IMR-90 (cell line): ENCODE data around the gene AWAT2. TPM values are rescaled to one million over a fixed set of nuclear protein-coding genes. Genes with fewer than 3 reads are reported as not detected.

Source experiments
- ATAC-seq: fragments of 200-7000 bp; cut with Tn5 transposase; 2 replicates; pipeline ENCODE4 v1.9.1; 2020; ENCODE audit warnings: low read depth, mild to moderate bottlenecking, moderate library complexity
- BruUV-seq: library from RNA; stranded (reverse); fragments of 400-500 nt; replicated peaks from 2 replicates; lab custom pipeline; 2021; lab: Mats Ljungman, UMichigan
- CTCF ChIA-PET: fragments of 300-600 bp; formaldehyde crosslinking; extraction: SDS; loops from one replicate; lab custom pipeline; 2021; ENCODE audit warnings: antibody characterized with exemption; lab: Yijun Ruan, JAX
- POLR2A ChIA-PET: fragments of 300-600 bp; sonication (Branson Sonifier 250); formaldehyde crosslinking; loops from one replicate; lab custom pipeline; 2022; ENCODE audit warnings: antibody characterized with exemption; ENCODE audit not compliant: unreplicated experiment; lab: Charles Lee
- DNase-seq: peaks from one replicate; pipeline ENCODE4 v3.0.0; 2013
- H2AFZ ChIP-seq: replicated peaks from 2 replicates; pipeline ENCODE3; 2013; ENCODE audit warnings: low read length, mild to moderate bottlenecking; ENCODE audit not compliant: poor library complexity
- H2AK5ac ChIP-seq: 2 replicates; pipeline ENCODE4 v1.6.1; 2013; ENCODE audit warnings: low read depth, low read length, inconsistent platforms
- H2AK9ac ChIP-seq: replicated peaks from 2 replicates; pipeline ENCODE3; 2013; ENCODE audit warnings: mild to moderate bottlenecking, low read depth, low read length, moderate library complexity; ENCODE audit not compliant: poor library complexity
- H2BK120ac ChIP-seq: 2 replicates; pipeline ENCODE4 v1.6.1; 2013; ENCODE audit warnings: low read depth, low read length, inconsistent platforms
- H2BK15ac ChIP-seq: 3 replicates; pipeline ENCODE4 v1.6.1; 2013; ENCODE audit warnings: low read depth, low read length, inconsistent platforms
- H2BK20ac ChIP-seq: 2 replicates; pipeline ENCODE4 v1.6.1; 2013; ENCODE audit warnings: low read depth, mild to moderate bottlenecking, inconsistent platforms, low read length, moderate library complexity
- H2BK5ac ChIP-seq: 2 replicates; pipeline ENCODE4 v1.6.1; 2013; ENCODE audit warnings: mild to moderate bottlenecking, low read depth, low read length, inconsistent platforms; ENCODE audit not compliant: poor library complexity, severe bottlenecking
- H3K14ac ChIP-seq: replicated peaks from 2 replicates; pipeline ENCODE4 v1.6.1; 2013; ENCODE audit warnings: low read depth, low read length, inconsistent platforms
- H3K18ac ChIP-seq: 2 replicates; pipeline ENCODE4 v1.6.1; 2013; ENCODE audit warnings: low read depth, low read length, control low read depth
- H3K23ac ChIP-seq: 2 replicates; pipeline ENCODE4 v1.6.1; 2013; ENCODE audit warnings: low read depth, low read length, inconsistent platforms
- H3K27ac ChIP-seq: 2 replicates; pipeline ENCODE4 v1.5.1; 2013; ENCODE audit warnings: mild to moderate bottlenecking, control low read depth, low read length; ENCODE audit not compliant: insufficient read depth
- H3K27me3 ChIP-seq: 2 replicates; pipeline ENCODE4 v1.6.1; 2013; ENCODE audit warnings: low read length; ENCODE audit not compliant: control insufficient read depth, insufficient read depth
- H3K36me3 ChIP-seq: 2 replicates; pipeline ENCODE4 v1.6.1; 2013; ENCODE audit warnings: low read length, mixed read lengths; ENCODE audit not compliant: control insufficient read depth, insufficient read depth
- H3K4ac ChIP-seq: 2 replicates; pipeline ENCODE4 v1.6.1; 2013; ENCODE audit warnings: low read depth, low read length, inconsistent platforms
- H3K4me1 ChIP-seq: 2 replicates; pipeline ENCODE4 v1.6.1; 2013; ENCODE audit warnings: low read length, mixed read lengths; ENCODE audit not compliant: control insufficient read depth, insufficient read depth
- H3K4me2 ChIP-seq: 2 replicates; pipeline ENCODE4 v1.6.1; 2013; ENCODE audit warnings: low read depth, mild to moderate bottlenecking, control low read depth, low read length, moderate library complexity
- H3K4me3 ChIP-seq: 2 replicates; pipeline ENCODE4 v1.5.1; 2013; ENCODE audit warnings: low read depth, mild to moderate bottlenecking, control low read depth, low read length, moderate library complexity; ENCODE audit not compliant: insufficient read depth
- H3K56ac ChIP-seq: 2 replicates; pipeline ENCODE4 v1.6.1; 2013; ENCODE audit warnings: low read length, inconsistent platforms; ENCODE audit not compliant: insufficient read depth; ENCODE audit errors: extremely low read depth
- H3K79me1 ChIP-seq, 2 experiments: 2 replicates each; pipeline ENCODE4 v1.6.1; 2013; ENCODE audit warnings: low read length in 2 of 2, inconsistent platforms in 1 of 2, low read depth in 1 of 2
- H3K9ac ChIP-seq: 2 replicates; pipeline ENCODE4 v1.6.1; 2013; ENCODE audit warnings: low read depth, low read length, control low read depth
- H3K9me1 ChIP-seq: 2 replicates; pipeline ENCODE4 v1.6.1; 2013; ENCODE audit warnings: low read length, inconsistent platforms; ENCODE audit not compliant: insufficient read depth
- H3K9me3 ChIP-seq: 2 replicates; pipeline ENCODE4 v1.6.1; 2013; ENCODE audit warnings: low read length; ENCODE audit not compliant: control insufficient read depth, insufficient read depth
- H4K20me1 ChIP-seq: 2 replicates; pipeline ENCODE4 v1.6.1; 2013; ENCODE audit warnings: low read length, inconsistent platforms; ENCODE audit not compliant: insufficient read depth
- H4K5ac ChIP-seq: 2 replicates; pipeline ENCODE4 v1.6.1; 2013; ENCODE audit warnings: mild to moderate bottlenecking, low read depth, low read length, control low read depth
- H4K8ac ChIP-seq, 2 experiments: 2 replicates each; pipeline ENCODE4 v1.6.1; 2013; ENCODE audit warnings: low read depth in 2 of 2, low read length in 2 of 2, control low read depth in 1 of 2, inconsistent platforms in 1 of 2
- H4K91ac ChIP-seq: 2 replicates; pipeline ENCODE4 v1.6.1; 2013; ENCODE audit warnings: low read depth, low read length, inconsistent platforms; ENCODE audit not compliant: insufficient read depth
- BHLHE40 ChIP-seq: fragments of 150-350 bp; IDR thresholded peaks from 2 replicates; pipeline ENCODE4 v1.6.1; 2016; ENCODE audit warnings: mild to moderate bottlenecking, low read depth, low read length
- CEBPB ChIP-seq: IDR thresholded peaks from 2 replicates; pipeline ENCODE4 v1.6.1; 2012; ENCODE audit warnings: low read depth, low read length, improper control_type of control experiment
- CHD1 ChIP-seq: IDR thresholded peaks from 2 replicates; pipeline ENCODE4 v1.6.1; 2012; ENCODE audit warnings: low read depth, low read length, improper control_type of control experiment
- CTCF ChIP-seq: conservative IDR thresholded peaks from 2 replicates; pipeline ENCODE4 v1.5.1; 2012; ENCODE audit warnings: mild to moderate bottlenecking, low read depth, low read length, improper control_type of control experiment
- ELK1 ChIP-seq: fragments of 150-350 bp; IDR thresholded peaks from 2 replicates; pipeline ENCODE4 v1.6.1; 2016; ENCODE audit warnings: low read depth, mild to moderate bottlenecking, low read length, moderate library complexity, borderline replicate concordance
- FOS ChIP-seq: fragments of 150-350 bp; IDR thresholded peaks from 2 replicates; pipeline ENCODE4 v1.6.1; 2016; ENCODE audit warnings: low read depth, low read length
- MAFK ChIP-seq: IDR thresholded peaks from 2 replicates; pipeline ENCODE4 v1.6.1; 2012; ENCODE audit warnings: low read depth, low read length, improper control_type of control experiment
- MAZ ChIP-seq: IDR thresholded peaks from 2 replicates; pipeline ENCODE4 v1.6.1; 2012; ENCODE audit warnings: low read depth, mild to moderate bottlenecking, low read length, improper control_type of control experiment, moderate library complexity, borderline replicate concordance
- MXI1 ChIP-seq: IDR thresholded peaks from 2 replicates; pipeline ENCODE4 v1.6.1; 2012; ENCODE audit warnings: low read depth, mild to moderate bottlenecking, low read length, moderate library complexity, borderline replicate concordance
- NFE2L2 ChIP-seq: fragments of 150-350 bp; IDR thresholded peaks from 2 replicates; pipeline ENCODE4 v1.6.1; 2016; ENCODE audit warnings: low read depth, mild to moderate bottlenecking, low read length
- POLR2A ChIP-seq: IDR thresholded peaks from 2 replicates; pipeline ENCODE4 v1.6.1; 2012; ENCODE audit warnings: mild to moderate bottlenecking, low read depth, low read length
- RAD21 ChIP-seq: IDR thresholded peaks from 2 replicates; pipeline ENCODE4 v1.6.1; 2012; ENCODE audit warnings: low read length, improper control_type of control experiment
- RCOR1 ChIP-seq: IDR thresholded peaks from 2 replicates; pipeline ENCODE4 v1.6.1; 2012; ENCODE audit warnings: mild to moderate bottlenecking, low read length, improper control_type of control experiment; ENCODE audit not compliant: insufficient replicate concordance
- RFX5 ChIP-seq: IDR thresholded peaks from 2 replicates; pipeline ENCODE4 v1.8.0; 2012; ENCODE audit warnings: low read depth, mild to moderate bottlenecking, low read length, moderate library complexity
- SMC3 ChIP-seq: fragments of 150-350 bp; IDR thresholded peaks from 2 replicates; pipeline ENCODE4 v1.6.1; 2016; ENCODE audit warnings: low read depth, mild to moderate bottlenecking, antibody characterized with exemption, low read length, moderate library complexity
- USF2 ChIP-seq: fragments of 150-350 bp; IDR thresholded peaks from 2 replicates; pipeline ENCODE4 v1.6.1; 2017; ENCODE audit warnings: mild to moderate bottlenecking, antibody characterized with exemption, low read length, low read depth
- WGBS, 2 experiments: methylation state at CpG; one replicate each; pipeline versions ENCODE4 v1.1.5 to v1.1.7; 2013; ENCODE audit warnings: missing lambda C conversion rate in 2 of 2; ENCODE audit not compliant: insufficient read length in 1 of 2; ENCODE audit errors: extremely low coverage in 2 of 2; 5-methylcytosine and 5-hydroxymethylcytosine counted together
- dilution Hi-C: fragments of 300-500 bp; cut with HindIII; formaldehyde crosslinking; loops from one replicate; pipeline ENCODE4 v1.14.3; 2018; ENCODE audit warnings: low sequenced_read_pairs; ENCODE audit not compliant: unreplicated experiment
- in situ Hi-C: fragments of 300-500 bp; cut with MboI; formaldehyde crosslinking; loops from 3 replicates; pipeline ENCODE4 v1.14.3; 2019; ENCODE audit warnings: low sequenced_read_pairs, inconsistent platforms, mixed read lengths
- intact Hi-C: fragments of 100-400 bp; cut with micrococcal nuclease; formaldehyde crosslinking; loops from 2 replicates; pipeline ENCODE4 v1.10.0; 2022
- polyA plus RNA-seq, 3 experiments: library from polyadenylated mRNA; depleted of rRNA; stranded (reverse); fragments of >200 nt; gene quantifications; 2 replicates each; pipeline ENCODE4 v1.2.3, GENCODE V29; 2012; ENCODE audit warnings: low replicate concordance in 1 of 3
- total RNA-seq: library from RNA; depleted of rRNA; stranded (reverse); fragments of >200 nt; gene quantifications from 2 replicates; pipeline ENCODE4 v1.2.3, GENCODE V29; 2012

The AWAT2 gene
- total and polyA plus RNA-seq, 2 of the 4 experiments (the other 2 are of a cell fraction), result under 0.01 TPM; not detected in 1

GRCh38 chrX:70038951-70039350, 10.8 kb downstream of the AWAT2 start:
- no peak for DNase-seq

More at GRCh38 chrX:70038951-70039350, 10.8 kb downstream of the AWAT2 start:
- H3K79me1 ChIP-seq, result no peaks in the 10 kb centered on the region
- ATAC-seq, result no peak
- H2BK120ac ChIP-seq, result no peak overlapping the region
- no peak overlapping the region for H3K9ac ChIP-seq
- no peak overlapping the region for H2BK20ac ChIP-seq
- ChIA-PET CTCF (interaction anchor here (1.4 kb wide), 1 partner anchor 58 kb away, joined by 4 read pairs; no protein-coding TSS in a partner anchor), POLR2A (no interaction called here)
- peaks cover 10% of the 10 kb centered on the region; the same call in 1 of the 2 replicates for H3K27me3 ChIP-seq
- intact Hi-C loops, result loop anchor here (2.0 kb wide), 1 partner anchor 48 kb away; no protein-coding TSS in a partner anchor
- H2BK15ac ChIP-seq, result no peak overlapping the region
- WGBS, 2 experiments, result no CpG with 5 or more reads among the region's 1 CpG
- H3K56ac ChIP-seq, result no peak overlapping the region
- TF ChIP-seq CTCF (no peak), RCOR1 (no peak), MAFK (no peak), BHLHE40 (no peak), MAZ (no peak), SMC3 (no peak), NFE2L2 (no peak), MXI1 (no peak), RFX5 (no peak), POLR2A (no peak), USF2 (no peak), ELK1 (no peak), CEBPB (no peak), CHD1 (no peak), RAD21 (no peak), FOS (no peak)
- no peak overlapping the region for H2AK5ac ChIP-seq
- no peak overlapping the region for H3K4me3 ChIP-seq
- no peak overlapping the region for H4K5ac ChIP-seq
- no peaks in the 10 kb centered on the region for H4K20me1 ChIP-seq
- H4K8ac ChIP-seq, result no peak overlapping the region
- peaks cover 2% of the 10 kb centered on the region; the same call in 1 of the 2 replicates for H3K4me1 ChIP-seq
- BruUV-seq, result no TSS peak
- dilution Hi-C loops, result no loop called here
- no peak overlapping the region for H4K91ac ChIP-seq
- no peak overlapping the region for H2AK9ac ChIP-seq
- no peak overlapping the region for H3K18ac ChIP-seq
- in situ Hi-C loops, result no loop called here
- no peak overlapping the region for H3K4me2 ChIP-seq
- no peak overlapping the region for H3K4ac ChIP-seq
- no peak overlapping the region for H3K27ac ChIP-seq
- H3K9me3 ChIP-seq, result no peaks in the 10 kb centered on the region
- no peaks in the 10 kb centered on the region for H3K36me3 ChIP-seq
- no peaks in the 10 kb centered on the region for H3K9me1 ChIP-seq
- no peak overlapping the region for H2AFZ ChIP-seq
- no peak overlapping the region for H2BK5ac ChIP-seq
- H3K14ac ChIP-seq, result no peak overlapping the region
- H3K23ac ChIP-seq, result no peak overlapping the region
